Nephron (organoid): ENCODE measurements around the gene MAGI3.
A peak's percentile ranks its signal among the peaks of the same experiment; 100 is the strongest.

Experiments
- H3K27ac Mint-ChIP-seq, 3 experiments: 2 replicates each; pipeline ENCODE4 v1.8.0; 2020; ENCODE audit warnings: mixed read lengths in 3 of 3, mild to moderate bottlenecking in 2 of 3, moderate library complexity in 1 of 3
- H3K27me3 Mint-ChIP-seq: 2 replicates; pipeline ENCODE4 v1.8.0; 2021; ENCODE audit warnings: low read depth, mild to moderate bottlenecking, moderate library complexity, mixed read lengths
- H3K36me3 Mint-ChIP-seq: 2 replicates; pipeline ENCODE4 v1.8.0; 2020; ENCODE audit warnings: low read depth, mixed read lengths
- H3K4me1 Mint-ChIP-seq: 2 replicates; pipeline ENCODE4 v1.8.0; 2020; ENCODE audit warnings: mixed read lengths
- H3K4me3 Mint-ChIP-seq, 3 experiments: 2 replicates each; pipeline ENCODE4 v1.8.0; 2020; ENCODE audit warnings: mild to moderate bottlenecking in 3 of 3, mixed read lengths in 3 of 3, moderate library complexity in 2 of 3
- H3K9me3 Mint-ChIP-seq: 2 replicates; pipeline ENCODE4 v1.8.0; 2020; ENCODE audit warnings: mixed read lengths
- TF ChIP-seq, protein P1 (sequence below), 3 experiments: fragments of 200-600 bp; sonication (generic); IDR thresholded peaks; one replicate each; pipeline ENCODE4 v1.5.0; 2021; ENCODE audit warnings: antibody characterized with exemption in 3 of 3; ENCODE audit not compliant: unreplicated experiment in 3 of 3

Gene MAGI3

DNA sequence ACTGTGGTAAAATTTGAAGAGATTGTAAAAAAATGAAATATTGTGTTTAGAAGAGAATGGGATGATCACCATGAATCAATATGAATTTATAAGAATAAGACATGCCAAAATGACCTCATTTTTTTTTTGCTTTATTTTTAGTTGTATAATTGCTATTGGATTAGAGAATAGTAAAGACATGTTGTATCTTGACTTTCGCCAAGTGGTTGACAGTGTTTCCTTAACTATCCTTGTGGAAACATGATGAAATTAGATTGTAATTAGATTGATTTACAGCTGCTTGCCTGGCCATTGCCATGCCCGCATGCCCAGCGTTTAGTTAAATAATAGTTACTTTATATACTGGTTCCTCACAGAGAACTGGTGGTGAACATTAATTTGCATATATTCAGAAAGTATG is 154.9 kb downstream of the MAGI3 start:
- TF ChIP-seq, protein P1, sequence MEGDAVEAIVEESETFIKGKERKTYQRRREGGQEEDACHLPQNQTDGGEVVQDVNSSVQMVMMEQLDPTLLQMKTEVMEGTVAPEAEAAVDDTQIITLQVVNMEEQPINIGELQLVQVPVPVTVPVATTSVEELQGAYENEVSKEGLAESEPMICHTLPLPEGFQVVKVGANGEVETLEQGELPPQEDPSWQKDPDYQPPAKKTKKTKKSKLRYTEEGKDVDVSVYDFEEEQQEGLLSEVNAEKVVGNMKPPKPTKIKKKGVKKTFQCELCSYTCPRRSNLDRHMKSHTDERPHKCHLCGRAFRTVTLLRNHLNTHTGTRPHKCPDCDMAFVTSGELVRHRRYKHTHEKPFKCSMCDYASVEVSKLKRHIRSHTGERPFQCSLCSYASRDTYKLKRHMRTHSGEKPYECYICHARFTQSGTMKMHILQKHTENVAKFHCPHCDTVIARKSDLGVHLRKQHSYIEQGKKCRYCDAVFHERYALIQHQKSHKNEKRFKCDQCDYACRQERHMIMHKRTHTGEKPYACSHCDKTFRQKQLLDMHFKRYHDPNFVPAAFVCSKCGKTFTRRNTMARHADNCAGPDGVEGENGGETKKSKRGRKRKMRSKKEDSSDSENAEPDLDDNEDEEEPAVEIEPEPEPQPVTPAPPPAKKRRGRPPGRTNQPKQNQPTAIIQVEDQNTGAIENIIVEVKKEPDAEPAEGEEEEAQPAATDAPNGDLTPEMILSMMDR (IDR thresholded peaks at IDR 0.05; ENCODE audit: unreplicated experiment in 3 of 3) = no peak
- Mint-ChIP-seq H3K4me1 (peaks cover 8% of the 10 kb centered on the region), H3K27ac (peak overlapping the region in 1 of 3 experiments; percentile 55), H3K9me3 (no peaks in the 10 kb centered on the region), H3K36me3 (peaks cover 4% of the 10 kb centered on the region), H3K4me3 (no peak overlapping the region), H3K27me3 (no peaks in the 10 kb centered on the region)

DNA sequence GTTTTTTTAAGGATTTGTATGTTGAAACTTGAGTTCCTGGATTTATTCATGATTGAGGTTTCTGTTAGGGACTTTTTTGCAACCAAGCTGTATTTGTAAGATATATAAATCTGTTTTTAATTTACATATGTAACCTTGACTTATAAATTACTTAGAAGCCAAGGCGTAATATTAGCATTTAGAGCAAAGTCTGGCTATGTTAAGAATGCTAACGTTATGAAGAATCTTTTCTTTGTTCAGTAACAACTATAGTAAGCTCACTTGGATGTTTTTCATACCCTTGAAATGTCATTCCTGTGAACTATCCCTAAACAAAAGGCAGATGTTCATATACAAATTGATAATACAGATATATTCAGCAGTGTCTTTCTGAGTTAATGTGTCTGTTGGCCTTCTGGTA is 155.3 kb downstream of the MAGI3 start:
- Mint-ChIP-seq H3K4me3 (no peak overlapping the region), H3K9me3 (no peaks in the 10 kb centered on the region), H3K27ac (peak overlapping the region in 1 of 3 experiments; percentile 55), H3K36me3 (peaks cover 4% of the 10 kb centered on the region), H3K4me1 (peaks cover 8% of the 10 kb centered on the region), H3K27me3 (no peaks in the 10 kb centered on the region)
- TF ChIP-seq, protein P1 (IDR thresholded peaks at IDR 0.05; ENCODE audit: unreplicated experiment in 3 of 3) = no peak

GRCh38 chr1:113551728-113552127 is 161.4 kb downstream of the MAGI3 start:
- no peak overlapping the region for H3K4me3 Mint-ChIP-seq
- H3K27me3 Mint-ChIP-seq = no peaks in the 10 kb centered on the region
- H3K27ac Mint-ChIP-seq = no peak overlapping the region
- H3K4me1 Mint-ChIP-seq = peaks cover 8% of the 10 kb centered on the region
- TF ChIP-seq, protein P1 (IDR thresholded peaks at IDR 0.05; ENCODE audit: unreplicated experiment in 3 of 3) = no peak
- peaks cover 39% of the 10 kb centered on the region for H3K36me3 Mint-ChIP-seq
- H3K9me3 Mint-ChIP-seq = peaks cover 10% of the 10 kb centered on the region

DNA sequence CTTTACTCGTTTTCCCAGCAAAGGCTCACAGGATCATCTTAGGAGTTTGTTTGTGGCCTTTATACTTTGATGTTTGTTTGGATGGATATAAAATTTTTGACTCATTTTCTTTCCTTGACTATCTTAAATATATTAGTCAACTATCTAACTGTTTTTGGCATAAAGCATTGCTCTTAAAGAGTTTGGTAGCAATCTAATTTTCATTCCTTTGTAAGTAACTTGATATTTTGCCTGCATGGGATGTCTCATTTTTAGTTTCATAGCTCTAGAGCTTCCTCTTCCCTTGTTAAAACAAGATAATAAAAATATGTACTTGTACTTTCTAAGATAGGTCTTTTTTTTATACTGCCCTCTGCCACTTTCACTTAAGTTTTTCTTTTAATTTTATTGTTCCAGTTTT is 161.9 kb downstream of the MAGI3 start:
- Mint-ChIP-seq H3K27ac (peak overlapping the region in 1 of 3 experiments; percentile 49), H3K27me3 (no peaks in the 10 kb centered on the region), H3K36me3 (peaks cover 41% of the 10 kb centered on the region), H3K9me3 (peaks cover 10% of the 10 kb centered on the region), H3K4me3 (no peak overlapping the region), H3K4me1 (peaks cover 8% of the 10 kb centered on the region)
- TF ChIP-seq, protein P1 (IDR thresholded peaks at IDR 0.05; ENCODE audit: unreplicated experiment in 3 of 3) = no peak

- no peak overlapping the region for H3K27ac Mint-ChIP-seq
These were observed 166.9 kb downstream of the MAGI3 start for GRCh38 chr1:113557187-113557586.

DNA sequence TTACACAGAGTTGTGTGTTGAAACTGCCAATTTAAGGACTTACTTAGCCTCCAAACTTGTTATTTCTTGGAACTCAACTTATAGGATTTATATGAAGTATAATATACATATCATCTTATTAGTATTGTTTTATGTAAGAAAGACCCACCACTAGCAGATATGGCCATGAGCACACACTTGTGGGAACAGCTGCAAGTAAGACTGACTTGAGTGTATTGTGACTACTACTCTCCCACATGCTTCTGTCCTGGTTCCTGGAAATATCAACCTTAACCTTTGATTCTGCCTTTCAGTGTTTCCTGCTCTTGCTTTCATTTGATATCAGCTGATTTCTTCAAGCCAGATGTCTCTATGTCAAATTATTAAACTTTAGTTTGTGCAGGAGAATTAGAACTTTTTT is 175.3 kb downstream of the MAGI3 start:
- H3K36me3 Mint-ChIP-seq = peaks cover 40% of the 10 kb centered on the region
- peaks cover 28% of the 10 kb centered on the region for H3K9me3 Mint-ChIP-seq
- H3K4me3 Mint-ChIP-seq = no peak overlapping the region
- no peak overlapping the region for H3K27ac Mint-ChIP-seq
- no peaks in the 10 kb centered on the region for H3K27me3 Mint-ChIP-seq
- H3K4me1 Mint-ChIP-seq = no peaks in the 10 kb centered on the region
- TF ChIP-seq, protein P1 (IDR thresholded peaks at IDR 0.05; ENCODE audit: unreplicated experiment in 3 of 3) = no peak

More at GRCh38 chr1:113557187-113557586, 166.9 kb downstream of the MAGI3 start:
- Mint-ChIP-seq H3K9me3 (peaks cover 34% of the 10 kb centered on the region), H3K4me1 (peaks cover 5% of the 10 kb centered on the region), H3K36me3 (peaks cover 68% of the 10 kb centered on the region), H3K4me3 (no peak overlapping the region), H3K27me3 (no peaks in the 10 kb centered on the region)
- TF ChIP-seq, protein P1 (IDR thresholded peaks at IDR 0.05; ENCODE audit: unreplicated experiment in 3 of 3) = no peak
